HG03354 (cell line): ENCODE measurements around the gene GOLGA7B.

Experiments
- ATAC-seq: cut with Tn5 transposase; IDR thresholded peaks from one replicate; pipeline ENCODE4 v1.9.1; 2021; ENCODE audit warnings: mild to moderate bottlenecking; ENCODE audit not compliant: unreplicated experiment, poor library complexity, severe bottlenecking

Gene GOLGA7B

DNA sequence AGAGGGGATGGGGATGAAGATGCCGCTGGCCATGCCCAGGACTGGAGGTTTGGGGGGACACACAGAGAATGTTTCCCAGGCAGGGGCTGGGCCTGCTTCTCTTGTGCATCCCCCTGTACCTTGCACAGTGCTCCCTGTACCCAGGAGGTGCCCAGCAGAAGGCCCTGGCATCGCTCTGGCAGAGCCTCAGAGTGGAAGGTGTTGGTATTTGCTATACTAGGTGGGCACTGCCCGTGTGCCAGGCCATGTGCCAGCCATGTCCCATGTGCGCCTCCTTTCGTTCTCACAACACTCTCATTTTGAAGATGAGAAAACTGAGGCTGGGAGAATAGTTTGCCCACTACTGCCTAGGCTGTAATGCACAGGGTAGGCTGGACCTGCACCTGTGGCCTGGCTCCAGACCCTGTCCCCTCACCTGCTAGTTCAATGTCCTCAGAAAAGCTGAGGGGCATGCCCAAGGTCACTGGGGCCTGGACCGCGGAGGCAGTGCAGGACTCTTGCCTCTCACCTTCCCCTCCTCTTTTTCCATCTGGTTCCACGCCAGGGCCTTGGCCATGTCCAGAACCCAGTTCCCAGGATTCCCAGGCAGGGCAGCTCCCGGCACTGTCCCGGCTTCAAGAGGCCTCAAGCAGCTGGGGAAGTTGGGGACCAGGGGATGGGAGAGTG lies 64.7 kb downstream of the GOLGA7B start:
- ATAC-seq = no peak

DNA sequence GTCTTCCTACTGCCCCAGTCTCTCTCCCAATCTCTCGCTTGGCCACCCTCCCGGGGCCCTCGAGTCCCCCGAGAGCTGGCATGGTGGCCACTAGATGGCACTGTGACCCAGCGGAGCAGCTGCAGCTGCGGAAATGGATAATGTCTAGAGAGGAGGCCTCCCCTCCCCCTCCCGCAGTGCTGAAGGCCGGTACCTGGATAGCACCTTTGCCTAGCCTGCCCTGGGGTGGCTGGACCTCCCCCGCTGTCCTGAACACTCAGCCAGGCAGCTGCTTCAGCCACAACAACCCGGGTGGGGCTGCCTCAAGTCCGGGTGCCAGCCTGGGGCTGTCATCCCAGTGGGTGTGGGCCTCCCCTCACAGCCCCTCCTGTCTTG lies 65.2 kb downstream of the GOLGA7B start:
- ATAC-seq = peak; percentile 72

DNA sequence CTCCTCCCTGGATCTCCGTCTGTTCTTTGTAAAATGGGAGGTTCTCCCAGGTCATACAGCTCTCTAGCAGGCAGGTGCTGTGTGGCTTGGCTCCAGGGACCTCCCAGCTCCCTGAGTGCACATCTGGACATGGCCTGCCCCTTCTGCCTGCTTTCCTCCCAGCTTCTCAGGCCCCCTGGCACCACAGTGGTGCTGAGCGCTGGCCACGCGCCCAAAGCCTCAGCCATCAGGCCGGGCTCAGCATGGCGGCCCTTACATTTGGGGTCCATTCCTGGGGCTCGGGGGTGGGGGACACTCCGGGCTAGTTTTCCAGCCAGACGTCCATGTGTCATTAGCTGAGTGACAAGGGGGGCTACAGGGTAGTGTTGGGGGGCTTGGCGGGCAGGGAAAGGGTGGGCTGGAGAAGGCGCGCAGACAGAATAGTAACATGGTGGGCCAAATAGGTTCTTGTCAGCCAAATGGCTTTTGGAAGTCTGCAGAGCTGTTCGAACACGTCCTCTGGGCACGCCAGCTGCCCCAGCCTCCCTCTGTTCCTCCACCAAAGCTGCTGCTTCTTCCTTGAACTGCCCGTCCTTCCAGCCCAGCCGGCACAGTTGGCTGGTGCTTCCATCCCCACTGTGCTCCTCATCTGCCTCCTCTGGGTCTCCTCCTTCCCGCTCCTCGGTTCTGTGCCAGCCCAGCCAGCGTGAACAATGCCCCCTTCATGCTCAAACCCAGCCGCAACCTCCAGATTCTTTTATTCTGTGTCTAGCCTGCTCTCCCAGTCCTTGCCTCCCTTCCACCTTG lies 65.9 kb downstream of the GOLGA7B start:
- no peak for ATAC-seq

DNA sequence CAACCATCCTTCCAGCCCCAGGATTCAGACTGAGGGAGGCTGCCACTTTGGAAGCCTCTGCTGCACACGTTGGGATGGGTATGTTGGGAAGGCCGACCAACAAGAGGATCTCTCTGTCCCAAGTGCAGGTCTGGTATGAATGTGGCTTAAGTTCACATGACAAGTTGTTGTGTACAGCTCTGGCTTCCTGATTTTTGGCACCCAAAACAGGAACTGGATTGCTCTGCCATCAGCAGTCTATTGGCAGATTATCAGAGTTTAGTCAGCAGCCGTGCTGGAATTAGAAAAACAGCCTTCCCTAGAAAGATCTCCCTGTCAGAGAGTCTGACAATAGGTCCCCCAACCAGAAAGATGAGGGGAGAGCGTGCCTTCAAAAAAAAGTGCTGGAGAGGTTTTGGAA lies 66.9 kb downstream of the GOLGA7B start:
- no peak for ATAC-seq

DNA sequence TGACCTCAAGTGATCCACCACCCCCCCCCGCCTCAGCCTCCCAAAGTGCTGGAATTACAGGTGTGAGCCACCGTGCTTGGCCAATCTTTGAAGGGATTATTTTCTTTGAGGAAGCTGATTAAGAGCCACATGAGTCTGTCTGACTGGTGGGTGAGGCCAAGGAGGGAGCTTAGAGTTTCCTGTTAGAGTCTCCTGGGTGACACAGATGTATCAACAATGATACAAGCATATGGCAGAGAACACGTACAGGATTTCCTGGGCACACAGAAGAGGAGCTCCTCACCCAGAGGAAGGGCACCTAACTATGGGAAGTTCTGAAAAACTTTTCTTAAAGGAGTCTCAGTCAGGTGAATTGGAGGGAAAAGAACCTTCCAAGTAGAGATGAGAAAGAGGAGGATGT lies 69.4 kb downstream of the GOLGA7B start:
- no peak for ATAC-seq

DNA sequence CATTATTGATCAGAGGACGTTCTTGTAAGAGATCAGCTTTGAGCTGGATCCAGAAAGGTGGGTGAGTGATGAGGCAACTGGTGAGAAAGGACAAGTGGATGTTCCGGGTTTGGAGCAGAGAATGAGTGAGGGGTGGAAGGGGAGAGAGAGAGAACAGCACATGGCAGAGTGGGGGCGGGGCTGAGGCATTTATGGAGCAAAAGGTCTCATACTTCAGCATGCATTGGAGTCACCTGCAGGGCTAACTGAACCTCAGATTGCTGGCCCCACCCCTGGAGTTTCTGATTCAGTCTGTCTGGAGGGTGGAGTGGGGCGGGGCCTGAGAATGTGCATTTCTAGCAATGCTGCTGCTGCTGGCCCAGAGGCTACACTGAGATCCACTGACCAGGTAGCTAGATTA lies 71.2 kb downstream of the GOLGA7B start:
- ATAC-seq = no peak
